NCI-H2227 (cell line): ENCODE data around the gene UNC119.

Experiments used
- DNase-seq: peaks from one replicate; lab custom pipeline; 2025; ENCODE audit not compliant: unreplicated experiment; lab: John Stamatoyannopoulos, UW

UNC119 gene

GRCh38 chr17:28545141-28545503 is 7.3 kb downstream of the UNC119 start:
- no peak for DNase-seq

GRCh38 chr17:28544402-28545140 is 7.9 kb downstream of the UNC119 start:
- DNase-seq = no peak

- no peak for DNase-seq
These were observed 11.0 kb downstream of the UNC119 start for GRCh38 chr17:28541439-28541838.

GRCh38 chr17:28540231-28540630 is 12.2 kb downstream of the UNC119 start:
- DNase-seq = no peak

- no peak for DNase-seq
These were observed 14.0 kb downstream of the UNC119 start for GRCh38 chr17:28538296-28538895.

- DNase-seq = no peak
These were observed 15.2 kb downstream of the UNC119 start for GRCh38 chr17:28537219-28537610.

- no peak for DNase-seq
These were observed 15.7 kb downstream of the UNC119 start for GRCh38 chr17:28536532-28537218.

GRCh38 chr17:28534740-28535375 is 17.6 kb downstream of the UNC119 start:
- DNase-seq = no peak

GRCh38 chr17:28533091-28533807 is 19.2 kb downstream of the UNC119 start:
- DNase-seq = no peak

- DNase-seq = no peak
These were observed 20.1 kb downstream of the UNC119 start for GRCh38 chr17:28532050-28532960.

GRCh38 chr17:28530926-28531325 is 21.5 kb downstream of the UNC119 start:
- no peak for DNase-seq

GRCh38 chr17:28530250-28530649 is 22.2 kb downstream of the UNC119 start:
- no peak for DNase-seq

GRCh38 chr17:28529013-28529400 is 23.4 kb downstream of the UNC119 start:
- no peak for DNase-seq

GRCh38 chr17:28528327-28529012 is 24.0 kb downstream of the UNC119 start:
- DNase-seq = no peak

GRCh38 chr17:28527859-28528258 is 24.6 kb downstream of the UNC119 start:
- DNase-seq = no peak

- no peak for DNase-seq
These were observed 25.2 kb downstream of the UNC119 start for GRCh38 chr17:28527181-28527681.

GRCh38 chr17:28526381-28526780 is 26.0 kb downstream of the UNC119 start:
- DNase-seq = peak; percentile 5

GRCh38 chr17:28524476-28525424 is 27.7 kb downstream of the UNC119 start:
- DNase-seq = no peak
